H1 (cell line): ENCODE measurements around the gene MACC1. TPM values are rescaled to one million over a fixed set of nuclear protein-coding genes. Genes with fewer than 3 reads are reported as not detected.

Experiments
- CTCF ChIA-PET: fragments of 300-600 bp; sonication (Branson Sonifier 250); formaldehyde crosslinking; loops from one replicate; lab custom pipeline; 2021; ENCODE audit not compliant: partially characterized antibody; lab: Charles Lee
- POLR2A ChIA-PET: fragments of 300-600 bp; sonication (Branson Sonifier 250); formaldehyde crosslinking; loops from one replicate; lab custom pipeline; 2021; ENCODE audit warnings: inconsistent platforms; ENCODE audit not compliant: partially characterized antibody; lab: Charles Lee
- DNase-seq, 2 experiments: peaks; one replicate each; pipeline versions ENCODE4 v3.0.0 to v3.0.0-alpha.2; 2010 to 2022; ENCODE audit warnings: low spot score in 2 of 2, low read depth in 1 of 2, mixed read lengths in 1 of 2
- FAIRE-seq: peaks from 2 replicates; lab custom pipeline; 2011; peaks lifted over from hg19 to GRCh38; lab: Jason Lieb, UNC
- H2AFZ ChIP-seq: 2 replicates; pipeline ENCODE4 v1.8.1; 2012; ENCODE audit warnings: low read length, inconsistent platforms
- H2AK5ac ChIP-seq: 2 replicates; pipeline ENCODE4 v1.6.1; 2013; ENCODE audit warnings: low read depth, low read length
- H2BK120ac ChIP-seq: replicated peaks from 2 replicates; pipeline ENCODE3; 2013; ENCODE audit warnings: low read depth, low read length, inconsistent platforms
- H2BK12ac ChIP-seq: 2 replicates; pipeline ENCODE4 v1.6.1; 2013; ENCODE audit warnings: low read depth, low read length
- H2BK15ac ChIP-seq: 2 replicates; pipeline ENCODE4 v1.6.1; 2013; ENCODE audit warnings: low read length
- H2BK20ac ChIP-seq: 2 replicates; pipeline ENCODE4 v1.6.1; 2013; ENCODE audit warnings: low read length
- H2BK5ac ChIP-seq: 2 replicates; pipeline ENCODE4 v1.6.1; 2013; ENCODE audit warnings: low read depth, low read length
- H3K14ac ChIP-seq: 2 replicates; pipeline ENCODE4 v1.6.1; 2013; ENCODE audit warnings: inconsistent platforms; ENCODE audit not compliant: insufficient read length
- H3K18ac ChIP-seq: 2 replicates; pipeline ENCODE4 v1.6.1; 2013; ENCODE audit warnings: low read length; ENCODE audit errors: extremely low read depth
- H3K23ac ChIP-seq: 2 replicates; pipeline ENCODE4 v1.6.1; 2013; ENCODE audit warnings: inconsistent platforms; ENCODE audit not compliant: insufficient read length
- H3K23me2 ChIP-seq: 2 replicates; pipeline ENCODE4 v1.6.1; 2013; ENCODE audit warnings: low read depth, low read length
- H3K27ac ChIP-seq: 2 replicates; pipeline ENCODE4 v1.6.1; 2011; ENCODE audit warnings: low read depth, low read length, inconsistent platforms
- H3K27me3 ChIP-seq, 4 experiments: replicated peaks in 1 of 4; 1 replicate in 1 of 4; 2 replicates in 3 of 4; pipeline versions ENCODE4 v1.6.1 to v1.8.1; 2011 to 2013; ENCODE audit warnings: low read length in 3 of 4, mild to moderate bottlenecking in 3 of 4, inconsistent platforms in 2 of 4, mixed read lengths in 2 of 4, moderate library complexity in 1 of 4; ENCODE audit not compliant: control insufficient read depth in 3 of 4, insufficient read depth in 3 of 4; ENCODE audit errors: extremely low read depth in 1 of 4
- H3K36me3 ChIP-seq, 4 experiments: 2 replicates each; pipeline versions ENCODE4 v1.6.1 to v1.8.1; 2011 to 2013; ENCODE audit warnings: mild to moderate bottlenecking in 4 of 4, low read length in 3 of 4, moderate library complexity in 2 of 4, control low read depth in 1 of 4, inconsistent platforms in 1 of 4; ENCODE audit not compliant: insufficient read depth in 4 of 4, control insufficient read depth in 2 of 4
- H3K4ac ChIP-seq: replicated peaks from 2 replicates; pipeline ENCODE3; 2013; ENCODE audit warnings: low read length, low read depth, mixed read lengths, inconsistent platforms; ENCODE audit not compliant: insufficient read length
- H3K4me1 ChIP-seq, 4 experiments: replicated peaks in 1 of 4; 1 replicate in 1 of 4; 2 replicates in 3 of 4; pipeline versions ENCODE4 v1.6.1 to v1.8.1; 2011 to 2013; ENCODE audit warnings: low read length in 3 of 4, inconsistent platforms in 2 of 4, mixed read lengths in 1 of 4; ENCODE audit not compliant: insufficient read depth in 4 of 4, control insufficient read depth in 3 of 4
- H3K4me2 ChIP-seq, 2 experiments: 2 replicates each; pipeline versions ENCODE4 v1.6.1 to v1.8.1; 2011 to 2013; ENCODE audit warnings: low read depth in 2 of 2, low read length in 2 of 2, control low read depth in 1 of 2, inconsistent platforms in 1 of 2, mild to moderate bottlenecking in 1 of 2; ENCODE audit not compliant: insufficient read depth in 1 of 2
- H3K4me3 ChIP-seq, 4 experiments: fragments of 200-600, 300-600 bp in 1 of 4; sonication (generic), shearing (Covaris generic), sonication (Bioruptor Twin) in 1 of 4; 2 replicates each; pipeline versions ENCODE4 v1.5.1 to v1.8.1; 2011 to 2016; ENCODE audit warnings: low read length in 4 of 4, low read depth in 3 of 4, control low read depth in 2 of 4, inconsistent platforms in 2 of 4, mild to moderate bottlenecking in 2 of 4, mixed read lengths in 1 of 4, moderate library complexity in 1 of 4; ENCODE audit not compliant: insufficient read depth in 2 of 4; ENCODE audit errors: extremely low read depth in 1 of 4
- H3K56ac ChIP-seq: replicated peaks from 2 replicates; pipeline ENCODE3; 2013; ENCODE audit warnings: low read depth, mild to moderate bottlenecking, mixed read lengths, low read length, inconsistent platforms; ENCODE audit not compliant: insufficient read length
- H3K79me1 ChIP-seq: 2 replicates; pipeline ENCODE4 v1.6.1; 2013; ENCODE audit warnings: low read depth, low read length, control low read depth
- H3K79me2 ChIP-seq, 2 experiments: 2 replicates each; pipeline versions ENCODE4 v1.6.1 to v1.8.1; 2012 to 2013; ENCODE audit warnings: low read length in 2 of 2, mild to moderate bottlenecking in 2 of 2, inconsistent platforms in 1 of 2; ENCODE audit not compliant: insufficient read depth in 2 of 2, control insufficient read depth in 1 of 2
- H3K9ac ChIP-seq, 4 experiments: replicated peaks in 1 of 4; 1 replicate in 1 of 4; 2 replicates in 3 of 4; pipeline versions ENCODE4 v1.6.1 to v1.8.1; 2011 to 2013; ENCODE audit warnings: low read depth in 3 of 4, low read length in 3 of 4, control low read depth in 2 of 4, mild to moderate bottlenecking in 2 of 4, moderate library complexity in 2 of 4, inconsistent platforms in 1 of 4; ENCODE audit errors: extremely low read depth in 1 of 4
- H3K9me3 ChIP-seq, 2 experiments: 2 replicates each; pipeline versions ENCODE4 v1.6.1 to v1.8.1; 2012 to 2013; ENCODE audit warnings: mild to moderate bottlenecking in 2 of 2, moderate library complexity in 2 of 2, control low read depth in 1 of 2, inconsistent platforms in 1 of 2, low read depth in 1 of 2, low read length in 1 of 2, mixed read lengths in 1 of 2; ENCODE audit not compliant: insufficient read depth in 2 of 2
- H4K20me1 ChIP-seq, 2 experiments: replicated peaks in 1 of 2; 2 replicates each; pipeline versions ENCODE3 to v1.8.1; 2011 to 2013; ENCODE audit warnings: inconsistent platforms in 2 of 2, low read length in 2 of 2, mild to moderate bottlenecking in 1 of 2; ENCODE audit not compliant: insufficient read depth in 2 of 2, control insufficient read depth in 1 of 2
- H4K5ac ChIP-seq: 2 replicates; pipeline ENCODE4 v1.6.1; 2013; ENCODE audit warnings: low read length, low read depth, mixed read lengths, inconsistent platforms; ENCODE audit not compliant: insufficient read length
- H4K8ac ChIP-seq: 2 replicates; pipeline ENCODE4 v1.8.0; 2013; ENCODE audit warnings: mild to moderate bottlenecking, moderate library complexity, low read length, inconsistent platforms; ENCODE audit not compliant: insufficient read depth; ENCODE audit errors: extremely low read depth
- H4K91ac ChIP-seq: replicated peaks from 2 replicates; pipeline ENCODE3; 2013; ENCODE audit warnings: low read length, mixed read lengths, inconsistent platforms; ENCODE audit not compliant: insufficient read length
- polyA plus RNA-seq, 7 experiments: library from polyadenylated mRNA; depleted of rRNA in 3 of 7; stranded (reverse) in 5 of 7; unstranded in 2 of 7; fragments of >200 nt in 5 of 7; fragments of 200-250 nt in 2 of 7; gene quantifications; 1 replicate in 5 of 7; 2 replicates in 1 of 7; 4 replicates in 1 of 7; pipeline versions ENCODE4 v1.2.1 to v1.2.3, GENCODE V29; 2011 to 2013; ENCODE audit warnings: missing spikeins in 2 of 7, mixed read lengths in 2 of 7
- total RNA-seq: library from RNA; stranded (reverse); fragmentation: NEBNext Ultra II Directional; extraction: Animal tissue kit (Norgen Biotek cat#: 25700); gene quantifications from 2 replicates; pipeline ENCODE4 v1.2.1, GENCODE V29; 2021
- TF ChIP-seq, protein P1 (sequence below): IDR thresholded peaks from 2 replicates; pipeline ENCODE4 v1.6.1; 2011; ENCODE audit warnings: low read length, improper control_type of control experiment

The MACC1 gene
- total and polyA plus RNA-seq, 2 of the 8 experiments (the other 6 are each of a cell fraction or from before 2014, with no cell fraction given): 2.0 to 17.2 TPM

DNA sequence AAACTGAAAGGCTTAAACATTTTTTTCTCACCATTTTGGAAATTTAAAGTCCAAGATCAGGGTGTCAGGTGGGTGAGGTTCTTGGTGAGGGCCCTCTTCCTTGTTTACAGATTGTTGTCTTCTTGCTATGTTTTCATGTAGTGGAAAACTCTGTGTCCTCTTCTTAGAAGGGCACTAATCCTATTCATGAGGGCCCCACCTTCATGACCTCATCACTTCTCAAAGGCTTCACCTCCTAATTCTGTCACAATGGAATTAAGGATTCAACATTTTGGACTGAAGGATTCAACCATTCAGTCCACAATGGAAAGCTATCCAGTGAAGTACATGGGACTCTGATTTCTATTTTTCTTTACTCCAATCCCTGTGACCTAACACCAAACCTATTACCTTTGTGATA lies 27.3 kb downstream of the MACC1 start:
- Histone ChIP-seq H3K27ac (no peak overlapping the region), H2AK5ac (no peak overlapping the region), H3K36me3 (no peaks in the 10 kb centered on the region), H3K23ac (no peak overlapping the region), H3K23me2 (peaks cover 2% of the 10 kb centered on the region; the same call in 1 of the 2 replicates), H3K79me2 (no peaks in the 10 kb centered on the region; a peak in 1 of 4 replicates), H4K91ac (no peak overlapping the region), H4K5ac (no peak overlapping the region), H3K4me2 (no peak overlapping the region), H3K4me1 (no peaks in the 10 kb centered on the region), H3K56ac (no peak overlapping the region), H3K4me3 (no peak overlapping the region), H3K18ac (no peak overlapping the region), H3K9ac (no peak overlapping the region), H3K4ac (no peak overlapping the region), H3K9me3 (peaks cover 3 to 7% of the 10 kb centered on the region in 2 experiments; a peak in 2 of 4 replicates), H3K14ac (no peak overlapping the region), H3K79me1 (no peaks in the 10 kb centered on the region), H2AFZ (no peak overlapping the region), H2BK20ac (no peak overlapping the region), H2BK5ac (no peak overlapping the region), H4K20me1 (no peaks in the 10 kb centered on the region), H3K27me3 (no peaks in the 10 kb centered on the region), H4K8ac (no peak overlapping the region), H2BK12ac (no peak overlapping the region), H2BK120ac (no peak overlapping the region), H2BK15ac (no peak overlapping the region)
- no peak for FAIRE-seq
- TF ChIP-seq, protein P1, sequence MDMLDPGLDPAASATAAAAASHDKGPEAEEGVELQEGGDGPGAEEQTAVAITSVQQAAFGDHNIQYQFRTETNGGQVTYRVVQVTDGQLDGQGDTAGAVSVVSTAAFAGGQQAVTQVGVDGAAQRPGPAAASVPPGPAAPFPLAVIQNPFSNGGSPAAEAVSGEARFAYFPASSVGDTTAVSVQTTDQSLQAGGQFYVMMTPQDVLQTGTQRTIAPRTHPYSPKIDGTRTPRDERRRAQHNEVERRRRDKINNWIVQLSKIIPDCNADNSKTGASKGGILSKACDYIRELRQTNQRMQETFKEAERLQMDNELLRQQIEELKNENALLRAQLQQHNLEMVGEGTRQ: no peak
- DNase-seq: no peak
- ChIA-PET POLR2A (interaction anchor here (0.6 to 1.3 kb wide), 2 partner anchors 12 to 217 kb away, joined by 3 read pairs; no protein-coding TSS in a partner anchor), CTCF (interaction anchor here (1.2 to 3.6 kb wide), 2 partner anchors 8 to 17 kb away, joined by 3 to 14 read pairs; no protein-coding TSS in a partner anchor)
